ENCODE measurements around the gene AKR1C3.

DNA sequence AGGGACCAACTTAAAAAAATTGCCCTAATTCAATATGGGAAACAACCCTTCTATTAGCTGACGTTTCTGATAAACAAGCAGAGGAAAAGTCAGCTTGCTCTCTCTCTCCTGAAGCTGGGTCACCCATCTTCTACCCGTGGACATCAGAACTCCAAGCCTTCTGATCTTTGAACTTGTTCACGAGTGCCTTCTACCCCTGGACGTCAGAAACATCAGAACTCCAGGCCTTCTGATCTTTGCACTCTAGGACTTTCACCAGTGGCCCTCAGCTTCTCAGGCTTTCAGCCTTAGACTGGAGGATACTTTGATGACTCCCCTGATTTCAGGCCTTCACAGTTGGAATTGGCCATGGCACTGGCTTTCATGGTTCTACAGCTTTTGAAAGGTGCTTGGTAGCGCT is 48.9 kb downstream of the AKR1C3 start:
- TF ChIP-seq, protein P1, sequence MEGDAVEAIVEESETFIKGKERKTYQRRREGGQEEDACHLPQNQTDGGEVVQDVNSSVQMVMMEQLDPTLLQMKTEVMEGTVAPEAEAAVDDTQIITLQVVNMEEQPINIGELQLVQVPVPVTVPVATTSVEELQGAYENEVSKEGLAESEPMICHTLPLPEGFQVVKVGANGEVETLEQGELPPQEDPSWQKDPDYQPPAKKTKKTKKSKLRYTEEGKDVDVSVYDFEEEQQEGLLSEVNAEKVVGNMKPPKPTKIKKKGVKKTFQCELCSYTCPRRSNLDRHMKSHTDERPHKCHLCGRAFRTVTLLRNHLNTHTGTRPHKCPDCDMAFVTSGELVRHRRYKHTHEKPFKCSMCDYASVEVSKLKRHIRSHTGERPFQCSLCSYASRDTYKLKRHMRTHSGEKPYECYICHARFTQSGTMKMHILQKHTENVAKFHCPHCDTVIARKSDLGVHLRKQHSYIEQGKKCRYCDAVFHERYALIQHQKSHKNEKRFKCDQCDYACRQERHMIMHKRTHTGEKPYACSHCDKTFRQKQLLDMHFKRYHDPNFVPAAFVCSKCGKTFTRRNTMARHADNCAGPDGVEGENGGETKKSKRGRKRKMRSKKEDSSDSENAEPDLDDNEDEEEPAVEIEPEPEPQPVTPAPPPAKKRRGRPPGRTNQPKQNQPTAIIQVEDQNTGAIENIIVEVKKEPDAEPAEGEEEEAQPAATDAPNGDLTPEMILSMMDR (conservative IDR thresholded peaks at IDR 0.05; ENCODE audit: low read length), result no peak
- TF ChIP-seq EZH2phosphoT487 (IDR thresholded peaks at IDR 0.05; ENCODE audit: borderline replicate concordance, low read depth, low read length), result no peak
